GM21381 (cell line): Measurements from ENCODE around the gene ATG9A.
"Not testable (repeated sequence)": the region's sequence is repeated elsewhere in the genome, so short reads cannot be mapped to it uniquely, and the experiment has no call there.

ENCODE experiments used
- ATAC-seq: cut with Tn5 transposase; IDR thresholded peaks from one replicate; pipeline ENCODE4 v1.9.1; 2021; ENCODE audit warnings: mild to moderate bottlenecking, moderate library complexity; ENCODE audit not compliant: unreplicated experiment

Gene ATG9A

DNA sequence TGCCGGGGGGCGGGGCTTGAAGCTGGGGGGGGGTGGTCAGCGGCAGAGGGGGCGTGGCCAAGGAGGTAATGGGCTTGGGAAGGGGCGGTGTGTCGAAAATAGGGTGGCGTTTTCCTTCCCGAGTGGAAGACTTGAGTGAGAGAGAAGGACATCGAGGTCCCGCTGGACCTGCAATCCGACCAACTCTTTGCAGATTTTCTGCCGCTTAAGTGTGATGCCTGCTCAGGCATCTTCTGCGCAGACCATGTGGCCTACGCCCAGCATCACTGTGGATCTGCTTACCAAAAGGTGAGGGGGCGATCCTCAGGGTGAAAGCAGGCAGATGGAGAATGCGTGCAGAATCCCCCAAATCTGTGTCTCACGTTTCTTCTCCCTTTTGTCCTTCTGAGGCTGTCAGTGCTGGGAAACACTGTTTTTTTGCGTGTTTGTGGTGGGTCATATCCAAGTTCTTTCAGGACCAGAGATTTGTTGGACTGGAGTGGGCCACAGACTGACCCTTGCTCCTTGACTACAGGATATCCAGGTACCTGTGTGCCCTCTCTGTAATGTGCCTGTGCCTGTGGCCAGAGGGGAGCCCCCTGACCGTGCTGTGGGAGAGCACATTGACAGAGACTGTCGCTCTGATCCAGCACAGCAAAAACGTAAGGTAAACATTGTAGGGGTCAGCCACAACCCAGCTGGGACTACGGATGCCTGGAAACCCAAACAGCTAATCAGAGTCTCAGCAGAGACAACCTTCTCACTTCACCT, 22.1 kb downstream of the ATG9A start:
- ATAC-seq, result no peak

DNA sequence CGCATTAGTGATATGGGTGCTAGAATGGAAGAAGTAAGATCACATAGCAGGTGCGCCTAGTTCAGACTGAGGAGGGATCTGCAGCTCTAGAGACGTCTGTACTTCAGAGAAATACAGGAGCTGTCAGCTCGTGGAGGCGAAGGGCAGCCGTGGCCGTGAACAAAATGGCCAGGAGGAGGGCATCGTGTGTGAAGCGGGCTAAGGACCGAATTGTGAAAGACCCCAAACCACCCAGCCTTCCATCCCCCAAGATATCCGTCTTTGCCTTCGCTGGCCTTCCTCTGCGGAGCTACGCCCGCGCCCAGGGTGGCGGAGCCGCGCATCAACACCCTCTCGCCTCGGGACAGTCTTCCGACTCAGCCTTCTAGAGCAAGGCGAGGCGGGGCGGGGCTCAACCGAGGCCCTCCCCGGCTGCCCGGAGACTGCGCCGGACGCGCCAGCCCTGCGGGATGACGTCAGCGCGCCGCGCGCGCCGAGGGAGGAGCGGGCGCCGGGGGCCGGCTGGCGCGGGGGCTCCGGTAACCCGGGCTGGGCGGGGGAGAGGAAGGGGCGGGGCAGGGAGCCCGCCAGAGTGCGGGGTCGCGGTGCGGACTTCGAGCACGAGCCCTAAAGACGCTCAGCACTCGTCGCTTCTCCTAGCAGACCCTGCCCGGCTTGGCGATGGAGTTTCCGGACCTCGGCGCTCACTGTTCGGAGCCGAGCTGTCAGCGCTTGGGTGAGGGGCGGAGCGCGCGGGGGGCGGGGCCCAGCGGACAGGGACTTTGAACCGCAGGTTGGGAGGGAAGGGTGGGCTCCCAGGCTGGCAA, 22.9 kb downstream of the ATG9A start, which contains the start of gene ZFAND2B:
ZFAND2B (plus strand) TSS at position 455 of the 806 bp plus-strand sequence; CDS start at position 661, 206 bp downstream.
- peak; percentile 97 for ATAC-seq

DNA sequence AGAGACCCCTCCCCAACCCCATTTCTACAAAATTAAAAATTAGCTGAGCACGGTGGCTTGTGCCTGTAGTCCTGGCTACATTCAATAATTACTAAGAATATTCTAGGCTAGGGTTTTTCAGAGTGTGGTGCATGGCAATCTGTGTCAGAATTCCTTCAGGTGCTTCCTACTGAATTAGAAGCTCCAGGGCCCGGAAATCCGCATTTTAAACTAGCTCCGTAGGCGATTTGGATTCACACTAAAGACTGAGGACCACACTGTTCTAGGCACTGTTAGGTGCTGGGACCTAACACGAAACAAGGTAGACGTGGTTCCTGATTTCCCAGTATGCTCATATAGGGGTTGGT, 23.5 kb downstream of the ATG9A start:
- no peak for ATAC-seq

DNA sequence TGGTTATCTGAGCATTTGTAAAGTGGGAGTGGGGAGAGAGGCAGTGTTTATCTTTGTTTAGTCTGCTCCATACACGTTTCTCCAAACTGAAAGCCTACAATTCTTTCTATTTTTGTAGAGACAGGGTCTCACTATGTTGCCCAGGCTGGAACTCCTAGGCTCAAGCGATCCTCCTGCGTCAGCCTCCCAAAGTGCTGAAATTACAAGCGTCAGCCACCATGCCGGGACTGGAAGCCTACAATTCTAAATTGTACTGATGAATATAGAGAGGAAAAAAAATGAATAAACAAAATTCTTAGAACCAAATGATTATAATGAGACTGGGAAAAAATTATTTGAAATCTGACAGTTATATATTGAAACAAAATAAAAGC, 24.3 kb downstream of the ATG9A start:
- ATAC-seq, result no peak

DNA sequence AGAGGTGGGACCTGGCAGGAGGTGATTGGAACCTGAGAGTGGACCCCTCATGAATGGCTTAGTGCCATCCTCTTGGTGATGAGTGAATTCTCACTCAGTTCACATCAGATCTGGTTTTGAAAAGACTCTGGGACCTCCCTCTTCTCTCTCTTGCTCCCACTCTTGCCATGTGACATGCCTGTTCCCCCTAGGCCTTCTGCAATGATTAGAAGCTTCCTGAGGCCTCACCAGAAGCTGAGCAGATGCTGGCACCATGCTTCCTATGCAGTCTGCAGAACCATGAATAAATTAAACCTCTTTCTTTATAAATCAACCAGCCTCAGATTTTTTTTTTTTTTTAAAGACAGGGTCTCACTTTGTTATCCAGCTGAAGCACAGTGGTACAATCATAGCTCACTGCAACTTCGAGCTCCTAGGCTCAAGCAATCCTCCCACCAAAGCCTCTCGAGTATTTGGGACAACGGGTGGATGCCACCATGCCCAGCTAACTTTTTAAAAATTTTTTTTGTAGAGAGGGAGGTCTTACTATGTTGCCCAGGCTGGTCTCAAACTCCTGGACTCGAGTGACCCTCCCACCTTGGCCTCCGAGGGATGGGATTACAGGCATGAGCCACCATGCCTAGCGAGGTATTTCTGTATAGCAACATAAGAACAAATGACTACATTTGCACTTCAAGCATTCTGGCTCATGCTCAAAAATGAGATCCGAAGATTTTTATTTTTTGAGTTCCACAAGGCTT, 24.8 kb downstream of the ATG9A start:
- no peak for ATAC-seq

DNA sequence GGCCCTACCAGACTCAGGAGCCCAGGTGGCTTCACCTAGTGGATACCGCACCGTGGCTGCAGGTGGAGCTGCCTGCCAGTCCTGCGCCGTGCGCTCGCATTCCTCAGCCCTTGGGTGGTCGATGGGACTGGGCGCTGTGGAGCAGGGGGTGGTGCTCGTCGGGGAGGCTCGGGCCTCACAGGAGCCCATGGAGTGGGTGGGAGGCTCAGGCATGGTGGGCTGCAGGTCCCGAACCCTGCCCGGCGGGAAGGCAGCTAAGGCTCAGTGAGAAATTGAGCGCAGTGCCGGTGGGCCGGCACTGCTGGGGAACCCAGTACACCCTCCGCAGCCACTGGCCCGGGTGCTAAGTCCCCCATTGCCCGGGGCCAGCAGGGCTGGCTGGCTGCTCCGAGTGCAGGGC, 28.1 kb downstream of the ATG9A start:
- ATAC-seq, result not testable (repeated sequence)

DNA sequence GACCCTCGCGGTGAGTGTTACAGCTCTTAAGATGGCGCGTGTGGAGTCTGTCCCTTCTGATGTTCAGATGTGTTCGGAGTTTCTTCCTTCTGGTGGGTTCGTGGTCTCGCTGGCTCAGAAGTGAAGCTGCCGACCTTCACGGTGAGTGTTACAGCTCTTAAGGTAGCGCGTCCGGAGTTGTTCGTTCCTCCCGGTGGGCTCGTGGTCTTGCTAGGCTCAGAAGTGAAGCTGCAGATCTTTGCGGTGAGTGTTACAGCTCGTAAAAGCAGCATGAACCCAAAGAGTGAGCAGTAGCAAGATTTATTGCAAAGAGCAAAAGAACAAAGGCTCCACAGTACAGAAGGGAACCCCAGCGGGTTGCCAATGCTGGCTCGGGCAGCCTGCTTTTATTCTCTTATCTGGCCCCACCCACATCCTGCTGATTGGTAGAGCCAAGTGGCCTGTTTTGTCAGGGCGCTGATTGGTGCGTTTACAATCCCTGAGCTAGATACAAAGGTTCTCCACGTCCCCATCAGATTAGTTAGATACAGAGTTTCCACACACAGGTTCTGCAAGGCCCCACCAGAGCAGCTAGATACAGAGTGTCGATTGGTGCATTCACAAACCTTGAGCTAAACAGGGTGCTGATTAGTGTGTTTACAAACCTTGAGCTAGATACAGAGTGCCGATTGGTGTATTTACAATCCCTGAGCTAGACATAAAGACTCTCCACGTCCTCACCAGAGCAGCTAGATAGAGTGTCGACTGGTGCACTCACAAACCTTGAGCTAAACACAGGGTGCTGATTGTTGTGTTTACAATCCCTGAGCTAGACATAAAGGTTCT, 28.7 kb downstream of the ATG9A start:
- not testable (repeated sequence) for ATAC-seq

DNA sequence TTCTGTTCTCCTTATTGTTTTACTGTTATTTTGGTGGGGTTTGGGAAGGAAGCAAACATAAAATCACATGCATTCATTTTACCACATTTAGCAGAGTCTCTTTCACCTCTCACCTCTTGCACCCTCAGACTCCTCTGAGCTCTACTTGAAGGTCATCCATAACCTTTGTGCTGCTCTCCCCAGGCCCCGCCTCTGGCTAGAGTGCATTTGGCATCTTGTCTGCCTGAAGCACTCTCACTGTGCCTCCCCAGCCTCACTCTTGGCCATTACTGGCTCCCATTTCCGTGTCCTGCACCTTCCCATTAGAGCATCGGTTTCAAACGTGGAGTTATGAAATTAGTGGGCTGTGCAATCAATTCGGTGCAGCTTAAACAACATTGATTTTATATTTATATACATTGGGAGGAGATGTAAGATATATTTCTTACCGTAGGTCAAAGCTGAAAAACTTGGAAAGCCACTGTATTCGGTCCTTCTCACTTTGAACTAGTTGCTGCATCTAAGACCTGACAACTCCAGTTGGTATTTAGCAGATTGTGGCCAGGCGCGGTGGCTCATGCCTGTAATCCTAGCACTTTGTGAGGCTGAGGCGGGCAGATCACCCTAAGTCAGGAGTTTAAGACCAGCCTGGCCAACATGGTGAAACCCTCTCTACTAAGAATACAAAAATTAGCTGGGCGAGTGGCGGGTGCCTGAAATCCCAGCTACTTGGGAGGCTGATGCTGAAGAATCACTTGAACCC, 29.8 kb downstream of the ATG9A start:
- ATAC-seq, result no peak

DNA sequence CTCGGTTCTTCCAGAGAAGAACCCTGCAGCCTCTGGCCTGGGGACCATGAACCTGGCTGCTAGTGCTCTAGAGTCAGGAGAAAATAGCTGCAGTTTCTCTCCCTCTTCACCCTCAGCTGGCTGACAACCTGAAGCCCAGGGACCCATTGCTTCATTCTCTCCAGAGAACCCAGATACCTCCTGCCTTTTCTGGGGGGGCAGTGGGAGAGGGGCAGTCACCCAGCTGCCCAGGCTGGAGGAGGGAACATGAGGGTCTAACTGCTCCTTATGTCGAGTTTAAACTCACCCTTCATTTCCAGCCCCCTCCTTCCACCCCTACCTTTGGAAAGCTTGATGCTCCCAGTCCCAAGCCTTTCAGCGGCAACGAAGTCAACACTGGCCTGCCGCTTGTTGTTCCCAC, 30.5 kb downstream of the ATG9A start:
- no peak for ATAC-seq

DNA sequence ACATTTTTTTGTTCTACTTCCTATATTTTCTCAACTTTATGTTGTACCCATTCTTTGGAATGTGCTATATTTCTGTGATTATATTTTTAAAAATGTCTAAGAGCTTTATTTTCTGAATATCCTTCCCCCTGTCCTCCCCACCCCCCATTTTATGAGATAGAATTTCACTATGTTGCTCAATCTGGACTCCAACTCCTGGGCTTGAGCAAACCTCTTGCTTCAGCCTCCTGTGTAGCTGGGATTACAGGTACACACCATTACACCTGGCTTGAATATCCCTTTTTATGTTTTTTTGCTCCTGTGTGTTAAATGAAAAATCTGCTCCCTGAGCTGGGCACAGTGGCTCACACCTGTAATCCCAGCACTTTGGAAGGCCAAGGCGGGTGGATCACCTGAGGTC, 32.0 kb downstream of the ATG9A start:
- ATAC-seq, result no peak

DNA sequence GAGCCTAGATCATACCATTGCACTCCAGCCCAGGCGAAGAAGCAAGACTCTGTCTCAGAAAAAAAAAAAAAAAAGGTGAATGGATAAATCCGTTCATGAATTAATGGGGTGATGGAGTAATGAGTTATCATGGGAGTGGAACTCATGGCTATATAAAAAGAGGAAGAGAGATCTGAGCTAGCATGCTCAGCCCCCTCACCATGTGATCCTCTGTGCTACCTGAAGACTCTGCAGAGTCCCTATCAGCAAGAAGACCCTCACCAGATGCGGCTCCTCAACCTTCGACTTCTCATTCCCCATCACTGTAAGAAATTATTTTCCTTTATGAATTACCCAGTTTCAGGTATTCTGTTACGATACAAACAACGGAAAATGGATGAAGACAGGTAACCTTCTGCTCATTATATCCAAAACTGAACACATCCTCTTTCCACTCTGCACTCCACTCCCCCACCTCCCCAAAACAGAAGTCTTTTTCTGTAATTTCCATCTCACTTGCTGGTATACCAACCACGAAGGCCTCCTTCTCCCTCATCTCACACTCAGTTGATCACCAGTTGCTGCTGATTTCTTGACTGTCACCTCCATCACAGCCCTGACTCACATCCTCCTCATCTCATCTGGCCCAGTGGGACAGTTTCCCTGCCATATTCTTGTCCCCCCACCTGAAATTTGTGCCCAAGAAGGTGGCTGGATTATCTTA, 42.5 kb downstream of the ATG9A start:
- ATAC-seq, result no peak

DNA sequence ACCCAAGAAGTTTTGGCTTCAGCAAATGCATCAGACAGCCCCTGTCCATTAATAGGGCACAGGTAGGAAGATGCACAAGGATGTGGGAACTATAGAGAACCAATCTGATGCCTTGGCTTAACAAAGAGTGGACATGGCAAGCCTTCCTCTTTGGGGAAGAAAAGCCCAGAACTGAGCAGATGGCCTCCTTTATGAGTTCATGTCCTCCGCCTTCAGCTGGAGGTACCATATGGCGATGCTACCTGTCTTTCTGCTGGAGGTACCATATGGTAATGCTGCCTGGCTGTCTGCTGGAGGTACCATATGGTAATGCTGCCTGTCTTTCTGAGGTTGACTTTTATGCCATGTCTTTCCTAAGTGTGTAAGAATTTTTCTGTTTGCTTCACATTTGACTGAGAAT, 45.3 kb downstream of the ATG9A start:
- no peak for ATAC-seq

DNA sequence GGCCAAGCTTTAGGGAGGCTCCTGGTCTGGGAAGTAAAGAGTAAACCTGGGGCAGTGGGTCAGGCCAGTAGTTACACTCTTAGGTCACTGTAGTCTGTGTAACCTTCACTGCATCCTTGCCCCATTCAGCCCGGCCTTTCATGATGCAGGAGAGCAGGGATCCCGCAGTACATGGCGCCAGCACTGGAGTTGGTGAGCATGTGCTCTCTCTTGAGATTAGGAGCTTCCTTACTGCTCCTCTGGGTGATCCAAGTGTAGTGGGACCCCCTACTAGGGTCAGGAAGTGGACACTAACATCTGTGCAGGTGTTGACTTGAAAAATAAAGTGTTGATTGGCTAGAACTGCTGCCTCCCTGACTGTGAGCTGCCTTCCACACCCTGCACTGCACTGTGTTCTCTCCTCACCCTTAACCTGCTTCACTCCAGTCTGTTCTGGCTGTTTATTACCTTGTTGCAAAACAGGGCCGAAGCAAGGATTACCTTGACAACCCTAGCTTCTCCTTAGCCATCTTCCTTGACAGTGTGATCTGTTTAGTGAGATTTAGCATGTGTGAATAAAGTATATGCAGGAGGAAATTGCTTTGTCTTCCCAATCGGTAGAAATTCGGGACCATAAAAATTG, 46.2 kb downstream of the ATG9A start:
- ATAC-seq, result no peak

DNA sequence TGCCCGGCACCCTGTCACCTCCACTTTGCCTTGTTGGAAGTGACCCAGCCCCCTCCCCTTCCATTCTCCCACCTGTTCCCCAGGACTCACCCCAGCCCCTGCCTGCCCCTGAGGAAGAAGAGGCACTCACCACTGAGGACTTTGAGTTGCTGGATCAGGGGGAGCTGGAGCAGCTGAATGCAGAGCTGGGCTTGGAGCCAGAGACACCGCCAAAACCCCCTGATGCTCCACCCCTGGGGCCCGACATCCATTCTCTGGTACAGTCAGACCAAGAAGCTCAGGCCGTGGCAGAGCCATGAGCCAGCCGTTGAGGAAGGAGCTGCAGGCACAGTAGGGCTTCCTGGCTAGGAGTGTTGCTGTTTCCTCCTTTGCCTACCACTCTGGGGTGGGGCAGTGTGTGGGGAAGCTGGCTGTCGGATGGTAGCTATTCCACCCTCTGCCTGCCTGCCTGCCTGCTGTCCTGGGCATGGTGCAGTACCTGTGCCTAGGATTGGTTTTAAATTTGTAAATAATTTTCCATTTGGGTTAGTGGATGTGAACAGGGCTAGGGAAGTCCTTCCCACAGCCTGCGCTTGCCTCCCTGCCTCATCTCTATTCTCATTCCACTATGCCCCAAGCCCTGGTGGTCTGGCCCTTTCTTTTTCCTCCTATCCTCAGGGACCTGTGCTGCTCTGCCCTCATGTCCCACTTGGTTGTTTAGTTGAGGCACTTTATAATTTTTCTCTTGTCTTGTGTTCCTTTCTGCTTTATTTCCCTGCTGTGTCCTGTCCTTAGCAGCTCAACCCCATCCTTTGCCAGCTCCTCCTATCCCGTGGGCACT, 46.9 kb downstream of the ATG9A start:
- no peak for ATAC-seq

DNA sequence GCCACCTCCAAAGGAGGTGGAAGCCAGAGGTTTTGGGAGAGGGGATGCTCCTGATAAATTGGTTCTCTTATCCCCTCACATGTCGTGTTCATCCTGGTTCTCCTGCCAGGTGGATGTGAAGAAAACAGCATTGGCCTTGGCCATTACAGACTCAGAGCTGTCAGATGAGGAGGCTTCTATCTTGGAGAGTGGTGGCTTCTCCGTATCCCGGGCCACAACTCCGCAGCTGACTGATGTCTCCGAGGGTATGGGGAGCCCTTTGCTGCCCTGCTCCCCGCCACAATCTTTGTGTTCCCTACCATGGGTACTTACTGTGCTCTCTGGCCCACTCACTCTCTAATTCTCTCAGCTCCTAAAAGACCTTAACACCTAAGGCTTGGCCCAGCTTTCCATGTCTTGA, 47.9 kb downstream of the ATG9A start:
- ATAC-seq, result no peak

DNA sequence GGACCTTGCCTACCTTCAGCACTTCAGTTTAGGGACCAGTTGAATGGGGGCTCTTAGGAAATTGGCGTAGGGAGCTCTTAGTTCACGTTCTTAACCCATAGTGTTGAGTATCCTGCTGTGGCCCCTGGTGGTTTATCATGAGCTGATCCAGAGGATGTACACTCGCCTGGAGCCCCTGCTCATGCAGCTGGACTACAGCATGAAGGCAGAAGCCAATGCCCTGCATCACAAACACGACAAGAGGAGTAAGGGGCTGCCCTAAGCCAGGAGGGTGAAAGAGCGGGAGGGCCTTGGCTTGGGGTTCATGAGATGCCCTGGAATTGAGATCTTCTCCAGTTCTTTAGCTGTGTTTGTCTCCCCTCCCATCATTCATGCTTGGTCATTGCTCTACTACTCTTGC, 48.5 kb downstream of the ATG9A start:
- ATAC-seq, result no peak

DNA sequence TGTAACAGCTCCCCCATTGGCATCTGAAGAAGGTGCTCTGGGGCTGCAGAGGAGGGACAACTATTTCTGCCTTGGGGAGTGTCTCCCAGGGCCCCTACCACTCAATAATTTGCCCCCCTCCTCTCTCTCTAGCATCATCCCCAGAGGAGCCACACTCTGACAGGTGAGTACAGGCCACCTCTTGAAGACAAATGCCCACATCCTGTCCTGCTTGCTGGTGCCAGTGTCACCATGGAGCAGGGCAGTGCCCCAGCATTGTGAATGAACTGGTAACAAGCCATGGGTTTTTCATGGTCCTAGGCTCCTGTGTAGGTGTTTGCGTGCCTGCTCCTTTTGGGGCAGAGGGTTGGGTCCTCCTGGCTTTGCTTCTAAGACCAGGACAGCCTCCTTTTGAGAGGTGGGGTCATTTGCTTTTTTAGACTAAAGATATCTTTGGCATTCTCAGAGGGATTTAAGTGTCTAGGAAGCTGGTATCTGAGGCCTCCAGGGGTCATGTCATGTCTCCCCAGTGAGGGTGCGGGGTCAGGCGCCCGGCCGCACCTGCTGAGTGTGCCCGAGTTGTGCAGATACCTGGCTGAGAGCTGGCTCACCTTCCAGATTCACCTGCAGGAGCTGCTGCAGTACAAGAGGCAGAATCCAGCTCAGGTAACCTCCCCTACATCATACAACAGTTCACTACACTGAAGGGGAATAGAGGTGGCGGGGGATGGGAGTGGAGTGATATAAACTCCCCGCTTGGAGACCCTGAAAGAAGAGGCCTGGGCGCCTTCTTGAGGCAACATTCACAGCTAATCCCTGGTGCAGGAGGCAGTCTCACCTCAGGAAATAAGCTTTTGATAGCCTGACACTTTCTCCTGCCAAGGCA, 49.6 kb downstream of the ATG9A start:
- no peak for ATAC-seq
